Immature natural killer cell (primary cell): Measurements from ENCODE around the gene BMERB1. TPM values are rescaled to one million over a fixed set of nuclear protein-coding genes. Genes with fewer than 3 reads are reported as not detected.

Source experiments
- DNase-seq, 3 donors: peaks; one replicate each; pipeline ENCODE4 v3.0.0; 2022; ENCODE audit warnings: mixed read lengths in 1 of 3
- H3K27ac Mint-ChIP-seq, 6 donors: one replicate each; pipeline ENCODE4 v1.8.0; 2020; ENCODE audit warnings: mixed read lengths in 6 of 6, mild to moderate bottlenecking in 5 of 6, inconsistent platforms in 4 of 6, moderate library complexity in 3 of 6
- H3K27me3 Mint-ChIP-seq, 3 donors: one replicate each; pipeline ENCODE4 v1.8.0; 2020 to 2021; ENCODE audit warnings: low read depth in 3 of 3, mild to moderate bottlenecking in 3 of 3, mixed read lengths in 3 of 3, moderate library complexity in 3 of 3, inconsistent platforms in 1 of 3
- H3K36me3 Mint-ChIP-seq, 3 donors: one replicate each; pipeline ENCODE4 v1.8.0; 2020; ENCODE audit warnings: mixed read lengths in 3 of 3, inconsistent platforms in 2 of 3, mild to moderate bottlenecking in 2 of 3
- H3K4me1 Mint-ChIP-seq, 2 donors: one replicate each; pipeline ENCODE4 v1.8.0; 2020; ENCODE audit warnings: inconsistent platforms in 2 of 2, mild to moderate bottlenecking in 2 of 2, mixed read lengths in 2 of 2, moderate library complexity in 1 of 2
- H3K4me3 Mint-ChIP-seq, 5 donors: one replicate each; pipeline ENCODE4 v1.8.0; 2020; ENCODE audit warnings: mild to moderate bottlenecking in 5 of 5, mixed read lengths in 5 of 5, inconsistent platforms in 3 of 5, moderate library complexity in 3 of 5
- H3K9me3 Mint-ChIP-seq, 6 donors: one replicate each; pipeline ENCODE4 v1.8.0; 2020; ENCODE audit warnings: mild to moderate bottlenecking in 6 of 6, mixed read lengths in 6 of 6, inconsistent platforms in 4 of 6, moderate library complexity in 3 of 6
- polyA plus RNA-seq, 3 donors: library from polyadenylated mRNA; unstranded; fragments of 300-500 nt; fragmentation: Illumina TruSeq; gene quantifications; one replicate each; pipeline ENCODE4 v1.2.3, GENCODE V29; 2021

The BMERB1 gene
- polyA plus RNA-seq, 3 donors from 2014 or later = 1.9 to 4.4 (median 3.0) TPM

DNA sequence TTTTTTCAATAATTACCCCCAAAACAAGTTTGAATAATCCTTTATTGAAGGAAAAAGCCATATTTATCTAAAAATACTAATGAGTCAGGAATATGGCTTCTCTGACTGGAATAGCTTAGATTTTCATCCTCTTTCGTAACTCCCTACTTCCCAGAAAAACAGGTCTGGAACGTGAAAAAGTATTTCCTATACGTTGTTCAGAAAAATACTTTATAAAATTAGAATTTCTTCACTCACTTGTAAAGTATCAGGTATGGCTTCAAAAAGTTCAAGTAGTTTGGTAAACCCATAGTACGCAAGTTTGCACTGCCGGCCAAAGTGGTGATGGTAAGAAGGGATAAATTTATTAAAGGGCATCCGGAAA lies 174.9 kb downstream of the BMERB1 start:
- no peaks in the 10 kb centered on the region for H3K9me3 Mint-ChIP-seq

DNA sequence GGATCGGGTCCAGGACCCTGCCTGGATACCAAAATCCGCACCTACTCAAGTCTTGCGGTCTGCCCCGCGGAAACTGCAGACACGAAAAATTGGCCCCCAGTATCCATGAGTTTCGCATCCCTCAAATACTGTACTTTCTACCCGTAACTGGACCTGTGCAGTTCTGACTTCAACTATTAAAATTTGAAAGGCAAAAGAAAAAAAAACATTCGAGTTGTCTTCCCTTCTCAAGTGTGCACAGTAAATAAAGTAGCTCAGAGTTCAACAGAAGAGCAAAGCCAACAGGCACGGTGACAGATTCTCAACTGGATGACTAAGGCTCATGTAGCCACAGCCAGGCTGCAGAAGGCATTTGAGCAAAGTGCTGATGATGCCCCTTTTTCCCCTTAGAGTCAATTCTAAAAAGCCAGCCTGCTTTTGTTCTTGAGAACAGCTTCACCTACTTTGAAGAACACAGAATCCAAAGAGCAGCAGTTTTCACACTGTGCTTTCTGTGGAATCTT lies 176.0 kb downstream of the BMERB1 start:
- no peak overlapping the region for H3K4me3 Mint-ChIP-seq
- peak overlapping the region in 2 of 6 donors; percentile 27 to 67 for H3K27ac Mint-ChIP-seq
- H3K27me3 Mint-ChIP-seq = peaks cover 0 to 1% (median 1%) of the 10 kb centered on the region in 3 donors
- H3K9me3 Mint-ChIP-seq = no peaks in the 10 kb centered on the region
- H3K36me3 Mint-ChIP-seq = peaks cover 48 to 57% (median 55%) of the 10 kb centered on the region in 3 donors
- peaks cover 7 to 10% of the 10 kb centered on the region in 2 donors for H3K4me1 Mint-ChIP-seq
- DNase-seq = no peak

More for the DNA sequence above, 174.9 kb downstream of the BMERB1 start:
- no peak for DNase-seq
- peaks cover 7 to 10% of the 10 kb centered on the region in 2 donors for H3K4me1 Mint-ChIP-seq
- H3K27me3 Mint-ChIP-seq = peaks cover 0 to 1% (median 1%) of the 10 kb centered on the region in 3 donors
- no peak overlapping the region for H3K4me3 Mint-ChIP-seq
- peaks cover 48 to 61% (median 55%) of the 10 kb centered on the region in 3 donors for H3K36me3 Mint-ChIP-seq
- peak overlapping the region in 1 of 6 donors; percentile 21 for H3K27ac Mint-ChIP-seq

DNA sequence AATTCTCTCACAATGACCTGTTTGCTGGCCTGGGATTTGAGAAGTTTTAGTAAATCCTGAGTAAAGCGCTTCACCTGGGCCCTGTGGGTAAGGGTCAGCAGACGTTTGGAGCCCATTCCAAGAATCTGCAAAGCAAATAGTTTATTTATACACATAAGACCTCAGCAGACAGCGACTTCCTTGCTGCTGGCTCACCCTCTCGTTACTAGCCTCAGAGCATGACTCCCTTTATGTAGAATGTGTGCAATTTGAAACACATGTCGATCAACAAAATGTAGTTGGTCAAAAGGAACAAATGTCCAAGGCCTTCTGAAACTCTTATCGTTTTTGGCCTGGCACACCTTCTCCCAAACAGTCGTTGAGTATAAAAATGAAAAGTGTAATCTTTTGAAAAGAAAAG lies 177.2 kb downstream of the BMERB1 start:
- peaks cover 46 to 56% (median 51%) of the 10 kb centered on the region in 3 donors for H3K36me3 Mint-ChIP-seq
- H3K27me3 Mint-ChIP-seq = peaks cover 0 to 1% (median 1%) of the 10 kb centered on the region in 3 donors
- peak overlapping the region in 1 of 6 donors; percentile 38 for H3K27ac Mint-ChIP-seq
- peaks cover 0 to 3% of the 10 kb centered on the region in 2 donors for H3K4me1 Mint-ChIP-seq
- no peak overlapping the region for H3K4me3 Mint-ChIP-seq
- no peaks in the 10 kb centered on the region for H3K9me3 Mint-ChIP-seq
- no peak for DNase-seq

DNA sequence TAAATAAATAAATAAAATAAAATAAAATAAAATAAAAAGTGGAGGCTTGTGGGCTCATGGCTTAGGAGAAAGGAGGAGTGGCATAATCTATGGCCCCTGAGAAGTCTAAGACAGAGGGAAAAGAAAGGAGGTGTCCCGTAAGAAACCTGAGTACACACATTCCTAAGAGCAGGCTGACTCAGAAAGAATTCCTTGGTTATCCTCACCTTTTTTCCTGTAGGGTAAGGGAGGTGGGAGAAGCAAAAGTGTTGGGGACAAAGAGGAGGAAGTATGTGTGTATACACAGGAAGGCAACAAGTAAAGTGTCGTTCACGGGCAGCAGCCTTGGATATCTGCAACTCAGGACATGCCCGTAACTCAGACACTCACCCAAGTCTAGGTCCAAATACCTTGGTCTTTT lies 179.3 kb downstream of the BMERB1 start:
- Mint-ChIP-seq H3K9me3 (no peaks in the 10 kb centered on the region), H3K4me3 (no peak overlapping the region), H3K4me1 (no peaks in the 10 kb centered on the region), H3K27ac (no peak overlapping the region), H3K36me3 (peaks cover 45 to 64% (median 58%) of the 10 kb centered on the region in 3 donors), H3K27me3 (peaks cover 0 to 1% (median 0%) of the 10 kb centered on the region in 3 donors)
- no peak for DNase-seq

DNA sequence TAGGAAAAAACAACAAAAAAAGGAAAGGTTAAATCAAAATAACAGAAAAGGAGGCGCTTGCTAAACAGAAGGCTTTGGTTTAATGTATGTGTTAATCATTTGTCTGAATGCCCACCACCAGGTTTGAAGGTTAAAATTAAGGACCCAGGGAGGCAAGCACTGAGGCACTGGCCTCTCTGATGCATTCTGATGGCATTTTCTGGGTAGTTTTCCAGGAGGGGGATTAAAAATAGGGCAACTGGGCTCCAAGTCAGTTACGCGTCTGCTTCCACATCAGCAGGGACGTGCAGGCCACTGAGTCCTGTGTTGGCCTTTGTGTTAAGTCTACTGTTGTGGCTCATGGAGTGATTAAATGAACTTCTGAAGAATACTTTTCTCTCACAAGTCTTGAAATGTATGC lies 181.6 kb downstream of the BMERB1 start:
- Mint-ChIP-seq H3K36me3 (peaks cover 42 to 70% (median 52%) of the 10 kb centered on the region in 3 donors), H3K9me3 (no peaks in the 10 kb centered on the region), H3K27me3 (peaks cover 0 to 3% (median 0%) of the 10 kb centered on the region in 3 donors), H3K4me3 (no peak overlapping the region), H3K4me1 (no peaks in the 10 kb centered on the region), H3K27ac (peak overlapping the region in 2 of 6 donors; percentile 29 to 34)
- DNase-seq = no peak

DNA sequence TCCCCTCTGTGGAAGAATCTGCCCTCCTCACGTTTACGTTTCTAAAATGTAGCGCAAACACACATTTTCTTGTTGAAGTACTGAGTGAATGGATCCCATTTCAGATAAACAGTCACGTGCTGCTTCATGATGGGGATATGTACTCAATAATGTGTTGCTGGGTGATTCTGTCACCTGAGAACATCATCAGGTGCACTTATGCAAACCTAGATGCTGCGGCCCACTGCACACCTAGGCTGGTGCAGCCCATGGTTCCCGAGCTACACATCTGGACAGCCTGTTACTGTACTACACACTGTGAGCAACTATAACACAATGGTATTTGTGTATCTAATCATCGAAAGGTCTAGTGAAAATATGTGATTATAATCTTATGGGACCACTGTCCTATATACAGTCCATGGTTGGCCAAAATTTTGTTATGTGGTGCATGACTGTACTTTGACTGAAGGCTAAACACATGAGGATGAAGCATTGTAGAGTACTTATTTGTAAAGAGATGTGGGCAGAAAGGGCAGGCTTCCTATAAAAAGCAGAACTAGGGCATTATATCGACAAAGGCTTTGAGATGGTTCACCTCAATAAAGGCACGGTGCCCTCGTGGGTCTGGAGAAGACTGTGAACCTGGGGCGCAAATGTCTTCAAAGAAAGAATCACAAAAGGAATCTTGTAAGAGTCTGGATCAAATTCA lies 182.2 kb downstream of the BMERB1 start:
- Mint-ChIP-seq H3K27ac (peak overlapping the region in 3 of 6 donors; percentile 27 to 50 (median 39)), H3K36me3 (peaks cover 46 to 69% (median 56%) of the 10 kb centered on the region in 3 donors), H3K9me3 (no peaks in the 10 kb centered on the region), H3K4me1 (no peaks in the 10 kb centered on the region), H3K27me3 (peaks cover 0 to 1% (median 0%) of the 10 kb centered on the region in 3 donors), H3K4me3 (no peak overlapping the region)
- DNase-seq = no peak

DNA sequence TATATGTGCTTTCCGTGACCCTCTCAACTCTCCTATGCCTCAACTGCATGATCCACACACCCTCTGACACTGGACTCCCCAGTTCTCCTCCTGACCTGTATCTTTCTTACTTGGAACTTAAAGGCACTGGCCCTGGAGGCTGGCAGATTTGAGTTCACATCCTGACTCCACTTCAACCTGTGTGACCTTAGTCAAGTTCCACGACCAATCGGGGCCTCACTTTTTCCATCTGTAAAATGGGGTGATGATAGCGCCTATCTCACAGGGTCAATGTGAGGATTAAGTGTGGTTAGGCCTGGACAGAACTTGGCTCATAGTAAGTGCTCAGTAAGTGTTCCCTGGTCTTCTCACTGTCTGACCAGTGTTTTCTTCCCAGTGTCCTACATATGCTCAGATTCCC lies 183.5 kb downstream of the BMERB1 start:
- Mint-ChIP-seq H3K27me3 (peaks cover 0 to 1% (median 0%) of the 10 kb centered on the region in 3 donors), H3K27ac (peak overlapping the region in 4 of 6 donors; percentile 25 to 46 (median 36)), H3K4me1 (no peaks in the 10 kb centered on the region), H3K36me3 (peaks cover 40 to 67% (median 52%) of the 10 kb centered on the region in 3 donors), H3K4me3 (no peak overlapping the region), H3K9me3 (no peaks in the 10 kb centered on the region)
- no peak for DNase-seq

DNA sequence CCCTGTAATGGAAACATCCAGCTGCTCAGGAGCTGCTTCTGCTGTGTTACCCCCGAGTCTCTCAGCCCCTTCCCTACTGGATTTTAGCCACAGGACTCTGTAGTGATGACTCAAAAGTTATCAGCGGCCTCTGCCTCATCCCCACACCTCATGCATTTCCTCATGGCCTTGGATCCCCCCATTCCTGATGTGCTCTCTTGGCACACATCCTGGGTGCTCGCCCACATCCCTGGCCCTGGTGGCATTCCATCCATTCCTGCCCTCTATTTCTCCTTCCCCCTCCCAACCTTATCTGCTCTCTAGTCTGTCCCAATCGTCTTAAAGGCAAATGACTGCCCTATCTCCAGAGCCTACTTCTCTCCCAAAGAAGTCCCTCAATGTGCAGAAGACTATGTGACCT lies 184.0 kb downstream of the BMERB1 start:
- Mint-ChIP-seq H3K4me1 (no peaks in the 10 kb centered on the region), H3K9me3 (no peaks in the 10 kb centered on the region), H3K27ac (peak overlapping the region in 3 of 6 donors; percentile 2 to 37 (median 20)), H3K27me3 (peaks cover 0 to 1% (median 0%) of the 10 kb centered on the region in 3 donors), H3K36me3 (peaks cover 37 to 64% (median 50%) of the 10 kb centered on the region in 3 donors), H3K4me3 (peak overlapping the region in 1 of 5 donors; percentile 38)
- DNase-seq = no peak

DNA sequence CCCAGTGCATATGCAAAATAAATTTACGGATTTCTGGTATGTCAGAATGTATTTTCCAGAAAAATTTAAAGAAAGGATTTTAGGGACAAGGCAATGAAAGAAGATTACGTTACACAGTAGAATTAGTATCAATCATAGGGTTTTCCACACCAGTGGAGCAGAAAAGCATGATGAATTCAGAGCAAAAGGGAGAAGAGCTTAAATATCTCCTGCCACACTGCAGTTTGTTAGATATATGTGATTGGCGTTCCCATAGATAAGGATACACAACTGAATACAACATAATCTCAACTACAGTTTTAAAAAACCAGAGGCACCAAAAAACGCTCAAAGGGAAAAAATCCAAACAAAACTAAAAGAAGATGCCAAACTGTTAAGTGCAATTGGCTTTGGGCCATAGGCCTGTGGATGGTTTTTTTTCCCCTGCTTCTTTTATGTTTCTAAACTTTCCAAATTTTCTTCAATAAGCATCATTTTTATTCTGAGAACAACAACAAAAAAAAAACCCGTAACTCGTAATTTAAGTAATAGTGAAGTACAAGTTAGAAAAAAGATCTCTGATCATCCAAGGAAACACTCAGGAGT lies 186.3 kb downstream of the BMERB1 start:
- Mint-ChIP-seq H3K4me1 (peaks cover 0 to under 1% of the 10 kb centered on the region in 2 donors), H3K27me3 (peaks cover 0 to 1% (median 0%) of the 10 kb centered on the region in 3 donors), H3K4me3 (no peak overlapping the region), H3K27ac (no peak overlapping the region), H3K9me3 (no peaks in the 10 kb centered on the region), H3K36me3 (peaks cover 42 to 72% (median 56%) of the 10 kb centered on the region in 3 donors)
- no peak for DNase-seq

DNA sequence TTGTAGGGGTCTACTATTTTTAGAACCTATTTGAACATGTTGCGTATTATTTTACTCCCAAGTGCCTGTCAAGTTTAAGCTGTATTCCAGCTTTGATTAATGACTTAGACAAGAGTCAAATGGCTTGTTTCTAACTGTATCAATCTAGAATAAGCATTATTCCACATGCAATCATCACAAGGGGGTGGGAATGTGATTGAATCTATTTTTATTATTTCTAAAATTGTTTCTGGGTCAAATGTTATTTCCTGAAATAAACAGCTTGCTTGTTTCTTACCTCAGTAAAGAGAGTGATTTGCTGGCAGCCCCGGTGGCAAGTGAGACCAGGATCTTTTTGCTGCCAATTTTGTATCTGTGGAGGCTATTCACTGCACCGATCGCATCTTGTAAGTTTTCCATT lies 187.1 kb downstream of the BMERB1 start:
- peaks cover 38 to 65% (median 54%) of the 10 kb centered on the region in 3 donors for H3K36me3 Mint-ChIP-seq
- DNase-seq = no peak
- H3K4me3 Mint-ChIP-seq = no peak overlapping the region
- H3K9me3 Mint-ChIP-seq = no peaks in the 10 kb centered on the region
- peak overlapping the region in 1 of 6 donors; percentile 30 for H3K27ac Mint-ChIP-seq
- peaks cover 0 to 1% of the 10 kb centered on the region in 2 donors for H3K4me1 Mint-ChIP-seq
- H3K27me3 Mint-ChIP-seq = peaks cover 0 to 1% (median 0%) of the 10 kb centered on the region in 3 donors

DNA sequence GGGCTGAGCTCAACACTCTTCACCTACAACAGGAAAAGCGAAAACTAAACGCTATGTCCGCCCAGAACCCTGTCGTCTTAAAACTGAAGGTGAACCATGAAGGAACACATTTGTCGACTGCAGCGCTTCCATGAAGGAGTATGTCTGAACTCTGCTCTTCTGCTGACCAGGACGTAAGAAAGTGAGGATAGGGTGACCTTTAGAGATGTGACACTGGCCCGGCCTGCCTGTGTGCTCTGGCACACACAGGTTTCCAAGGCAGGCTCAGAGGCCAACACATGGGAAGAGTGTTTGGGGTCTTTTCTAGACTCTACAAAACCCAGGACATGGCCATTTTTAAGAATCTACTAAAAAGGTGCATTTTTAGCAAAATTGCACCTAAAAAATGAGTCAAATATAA lies 187.5 kb downstream of the BMERB1 start:
- Mint-ChIP-seq H3K4me1 (peaks cover 0 to 1% of the 10 kb centered on the region in 2 donors), H3K36me3 (peaks cover 34 to 61% (median 50%) of the 10 kb centered on the region in 3 donors), H3K27me3 (peaks cover 0 to 1% (median 0%) of the 10 kb centered on the region in 3 donors), H3K4me3 (no peak overlapping the region), H3K27ac (no peak overlapping the region), H3K9me3 (no peaks in the 10 kb centered on the region)
- no peak for DNase-seq

DNA sequence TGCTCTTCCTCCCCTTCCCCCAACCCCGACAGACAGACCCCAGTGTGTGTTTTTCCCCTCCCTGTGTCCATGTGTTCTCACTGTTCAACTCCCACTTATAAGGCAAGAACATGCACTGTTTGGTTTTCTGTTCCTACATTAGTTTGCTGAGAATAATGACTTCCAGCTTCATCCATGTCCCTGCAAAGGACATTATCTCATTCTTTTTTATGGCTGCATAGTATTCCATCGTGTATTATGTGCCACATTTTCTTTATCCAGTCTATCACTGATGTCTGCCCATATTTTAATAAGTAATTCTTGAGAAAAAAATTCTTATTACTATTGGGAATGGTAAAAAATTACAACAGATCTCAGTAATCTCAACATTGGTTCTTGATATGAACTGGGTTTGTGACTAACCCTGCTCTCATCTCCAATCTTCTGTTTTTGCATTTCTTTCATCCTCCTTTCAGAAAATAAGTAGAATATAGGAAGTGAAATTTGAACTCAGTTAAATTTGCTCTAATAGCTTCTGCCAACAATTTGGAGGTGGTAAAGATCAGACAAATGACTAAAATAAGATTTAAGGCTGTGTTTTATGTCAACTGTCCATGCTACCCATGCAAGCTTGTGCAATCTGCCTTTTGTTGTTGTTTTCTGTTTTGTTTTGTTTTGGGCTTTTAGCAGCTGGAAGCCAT lies 197.5 kb downstream of the BMERB1 start:
- Mint-ChIP-seq H3K4me3 (no peak overlapping the region), H3K4me1 (peaks cover 9 to 27% of the 10 kb centered on the region in 2 donors), H3K36me3 (peaks cover 29 to 55% (median 44%) of the 10 kb centered on the region in 3 donors), H3K9me3 (no peaks in the 10 kb centered on the region), H3K27me3 (no peaks in the 10 kb centered on the region), H3K27ac (peak overlapping the region in 2 of 6 donors; percentile 39 to 60)
- no peak for DNase-seq

DNA sequence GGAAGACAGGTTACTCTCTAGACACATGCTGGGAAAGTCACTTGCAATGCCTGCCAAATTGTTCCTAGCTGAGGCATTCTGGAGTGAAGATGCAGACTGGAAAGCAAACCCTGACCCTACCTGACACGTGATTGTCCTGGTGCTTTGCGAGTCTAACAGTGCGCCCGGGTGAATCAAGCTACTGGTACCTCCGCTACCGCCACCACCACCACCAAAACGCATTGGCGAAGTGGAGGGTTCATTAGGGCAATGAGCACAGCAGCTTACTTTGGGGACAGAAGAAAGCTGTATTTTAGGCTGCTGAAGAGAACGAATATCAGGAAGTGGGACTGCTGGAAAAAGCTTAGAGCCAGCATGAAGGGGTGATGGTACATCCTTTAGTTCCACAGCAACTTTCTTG lies 201.5 kb downstream of the BMERB1 start:
- no peak overlapping the region for H3K27ac Mint-ChIP-seq
- peaks cover 30 to 59% (median 36%) of the 10 kb centered on the region in 3 donors for H3K36me3 Mint-ChIP-seq
- no peak overlapping the region for H3K4me3 Mint-ChIP-seq
- no peak for DNase-seq
- H3K4me1 Mint-ChIP-seq = peaks cover 16 to 39% of the 10 kb centered on the region in 2 donors
- H3K9me3 Mint-ChIP-seq = no peaks in the 10 kb centered on the region
- no peaks in the 10 kb centered on the region for H3K27me3 Mint-ChIP-seq
